Anterior cingulate cortex (tissue), 58 donors: ENCODE results near the gene TMEM201.
"Not testable (repeated sequence)": the region's sequence is repeated elsewhere in the genome, so short reads cannot be mapped to it uniquely, and the experiment has no call there.

Source experiments
- DNase-seq, 58 donors: peaks; one replicate each; lab custom pipeline; 2025; lab: John Stamatoyannopoulos, UW

The TMEM201 gene

GRCh38 chr1:9588551-9589143 lies at the start of gene TMEM201:
TMEM201 (plus strand) TSS chr1:9588911; CDS start chr1:9588931, 20 bp downstream.
- DNase-seq, result peak in 57 of 58 donors; percentile 47 to 95 (median 87)

GRCh38 chr1:9539165-9539828 lies 49.4 kb upstream of the TMEM201 start, which contains the start of gene SLC25A33:
SLC25A33 (plus strand) TSS chr1:9539465; CDS start chr1:9539692, 227 bp downstream.
- peak; percentile 71 to 99 (median 97) for DNase-seq

- DNase-seq, result peak in 36 of 58 donors; percentile 8 to 68 (median 48)
Measured at GRCh38 chr1:9539829-9540550, 48.7 kb upstream of the TMEM201 start.

- peak in 11 of 58 donors; percentile 7 to 56 (median 32) for DNase-seq
Measured at GRCh38 chr1:9542430-9542829, 46.3 kb upstream of the TMEM201 start.

- no peak for DNase-seq
Measured at GRCh38 chr1:9544926-9545325, 43.8 kb upstream of the TMEM201 start.

GRCh38 chr1:9549955-9550546 lies 38.7 kb upstream of the TMEM201 start:
- DNase-seq, result no peak

GRCh38 chr1:9551984-9552383 lies 36.7 kb upstream of the TMEM201 start:
- DNase-seq, result no peak

- no peak for DNase-seq
Measured at GRCh38 chr1:9553736-9554144, 35.0 kb upstream of the TMEM201 start.

GRCh38 chr1:9555942-9556341 lies 32.8 kb upstream of the TMEM201 start:
- no peak for DNase-seq

- no peak for DNase-seq
Measured at GRCh38 chr1:9557624-9558023, 31.1 kb upstream of the TMEM201 start.

- DNase-seq, result peak in 5 of 58 donors; percentile 4 to 15 (median 11)
Measured at GRCh38 chr1:9558271-9558945, 30.3 kb upstream of the TMEM201 start.

GRCh38 chr1:9558946-9559545 lies 29.7 kb upstream of the TMEM201 start:
- no peak for DNase-seq

- DNase-seq, result no peak
Measured at GRCh38 chr1:9559673-9560072, 29.0 kb upstream of the TMEM201 start.

GRCh38 chr1:9560090-9560489 lies 28.6 kb upstream of the TMEM201 start:
- not testable (repeated sequence) for DNase-seq

- DNase-seq, result peak in 13 of 58 donors; percentile 7 to 77 (median 26)
Measured at GRCh38 chr1:9561429-9561828, 27.3 kb upstream of the TMEM201 start.

GRCh38 chr1:9569267-9569666 lies 19.4 kb upstream of the TMEM201 start:
- no peak for DNase-seq

- DNase-seq, result not testable (repeated sequence)
Measured at GRCh38 chr1:9570886-9571529, 17.7 kb upstream of the TMEM201 start.

GRCh38 chr1:9573723-9574122 lies 15.0 kb upstream of the TMEM201 start:
- DNase-seq, result peak in 2 of 58 donors; percentile 4 to 32

GRCh38 chr1:9575486-9575885 lies 13.2 kb upstream of the TMEM201 start:
- no peak for DNase-seq
